Measurements from ENCODE around the gene PDIA2.
"Not testable (repeated sequence)": the region's sequence is repeated elsewhere in the genome, so short reads cannot be mapped to it uniquely, and the experiment has no call there.

PDIA2 gene

GRCh38 chr16:320206-320605, 37.2 kb downstream of the PDIA2 start:
- DNase-seq (ENCODE audit: extremely low spot score, insufficient read length, low read depth) = no peak
- FAIRE-seq = no peak

GRCh38 chr16:321532-321931, 38.6 kb downstream of the PDIA2 start:
- DNase-seq (ENCODE audit: extremely low spot score, insufficient read length, low read depth) (no peak), FAIRE-seq (no peak)

GRCh38 chr16:322476-323143, 39.6 kb downstream of the PDIA2 start:
- DNase-seq (ENCODE audit: extremely low spot score, insufficient read length, low read depth) (no peak), FAIRE-seq (no peak)

- no peak for DNase-seq (ENCODE audit: extremely low spot score, insufficient read length, low read depth)
- FAIRE-seq = no peak
These were observed 41.2 kb downstream of the PDIA2 start for GRCh38 chr16:324201-324450.

- FAIRE-seq = peak; percentile 77
- DNase-seq (ENCODE audit: extremely low spot score, insufficient read length, low read depth) = no peak
These were observed 41.7 kb downstream of the PDIA2 start for GRCh38 chr16:324451-325334.

GRCh38 chr16:325375-326145, 42.6 kb downstream of the PDIA2 start:
- no peak for DNase-seq (ENCODE audit: extremely low spot score, insufficient read length, low read depth)

GRCh38 chr16:330741-331140, 47.8 kb downstream of the PDIA2 start:
- DNase-seq (ENCODE audit: extremely low spot score, insufficient read length, low read depth) (no peak), FAIRE-seq (no peak)

More at GRCh38 chr16:325375-326145, 42.6 kb downstream of the PDIA2 start:
- FAIRE-seq = no peak

- not testable (repeated sequence) for DNase-seq (ENCODE audit: extremely low spot score, insufficient read length, low read depth); FAIRE-seq
These were observed 48.3 kb downstream of the PDIA2 start for GRCh38 chr16:331181-331814.

- no peak for FAIRE-seq
- no peak for DNase-seq (ENCODE audit: extremely low spot score, insufficient read length, low read depth)
These were observed 50.6 kb downstream of the PDIA2 start for GRCh38 chr16:333406-334094.

- not testable (repeated sequence) for FAIRE-seq; DNase-seq (ENCODE audit: extremely low spot score, insufficient read length, low read depth)
These were observed 51.3 kb downstream of the PDIA2 start for GRCh38 chr16:334164-334832.

- DNase-seq (ENCODE audit: extremely low spot score, insufficient read length, low read depth); FAIRE-seq: not testable (repeated sequence)
These were observed 52.1 kb downstream of the PDIA2 start for GRCh38 chr16:334861-335632.

- FAIRE-seq = no peak
These were observed 53.3 kb downstream of the PDIA2 start for GRCh38 chr16:336269-336668.

More at GRCh38 chr16:336269-336668, 53.3 kb downstream of the PDIA2 start:
- DNase-seq (ENCODE audit: extremely low spot score, insufficient read length, low read depth) = no peak

Data from GM18507 (cell line).